Measurements from ENCODE around the gene RB1. TPM values are rescaled to one million over a fixed set of nuclear protein-coding genes. Genes with fewer than 3 reads are reported as not detected.

RB1 gene
- total and polyA plus RNA-seq, 2 experiments from 2014 or later, result 19.5 to 22.3 TPM

DNA sequence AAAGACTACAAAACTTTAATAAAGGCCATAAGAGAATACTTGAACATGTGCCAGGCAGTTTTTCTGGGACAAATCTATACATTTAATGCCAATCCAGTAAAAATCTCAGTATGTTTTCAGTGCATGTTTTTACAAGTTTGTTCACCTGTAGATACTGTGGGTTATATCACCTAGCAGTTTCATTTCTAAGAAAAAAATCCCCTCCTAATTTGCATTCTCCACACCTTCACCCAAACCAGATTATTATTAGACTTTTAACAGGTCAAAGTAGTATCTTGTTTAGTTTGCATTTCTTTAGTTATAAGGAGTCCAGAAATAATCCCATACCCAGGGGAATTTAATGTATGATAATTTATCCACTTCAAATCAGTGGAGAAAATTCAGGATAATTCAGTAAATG is 126.3 kb downstream of the RB1 start:
- Histone ChIP-seq H3F3A (replicated peaks; ENCODE audit: low read depth) (no peaks in the 10 kb centered on the region), H3K4me2 (no peak overlapping the region), H3K4me3 (no peak overlapping the region), H2AFZ (no peak overlapping the region), H3K9me2 (ENCODE audit: insufficient read depth) (no peaks in the 10 kb centered on the region), H3K4me1 (ENCODE audit: insufficient read depth) (no peaks in the 10 kb centered on the region), H3K27ac (ENCODE audit: low read depth) (no peak overlapping the region), H4K20me1 (replicated peaks; ENCODE audit: insufficient read depth) (no peaks in the 10 kb centered on the region), H3K79me2 (replicated peaks; ENCODE audit: insufficient read depth) (no peaks in the 10 kb centered on the region), H3K27me3 (ENCODE audit: insufficient read depth) (no peaks in the 10 kb centered on the region), H3K36me3 (ENCODE audit: insufficient read depth) (no peaks in the 10 kb centered on the region)
- no peak for DNase-seq (ENCODE audit: low spot score)
- TF ChIP-seq ZNF331 (CRISPR knock-in tag; IDR thresholded peaks at IDR 0.05; ENCODE audit: low read depth), result no peak
- TF ChIP-seq ZNF114 (CRISPR knock-in tag; IDR thresholded peaks at IDR 0.05), result no peak
- TF ChIP-seq JUNB (IDR thresholded peaks at IDR 0.05; ENCODE audit: unreplicated experiment), result no peak
- TF ChIP-seq EZH2phosphoT487 (IDR thresholded peaks at IDR 0.05; ENCODE audit: unreplicated experiment), result no peak
- no peak for TF ChIP-seq CREB1 (CRISPR knock-in tag; IDR thresholded peaks at IDR 0.05; ENCODE audit: low read depth)
- no peak overlapping the region for H3K4me3 Mint-ChIP-seq
- H3K4me1 Mint-ChIP-seq, result no peaks in the 10 kb centered on the region
- no peak overlapping the region for H3K27ac Mint-ChIP-seq
- H3K9me3 Mint-ChIP-seq, result no peaks in the 10 kb centered on the region; the same call in 2 of the 3 replicates
- no peaks in the 10 kb centered on the region for H3K27me3 Mint-ChIP-seq (ENCODE audit: insufficient read depth, low read depth, poor library complexity)
- H3K36me3 Mint-ChIP-seq (ENCODE audit: low read depth), result peaks cover 4% of the 10 kb centered on the region; the same call in 2 of the 3 replicates
- no peak for ATAC-seq

DNA sequence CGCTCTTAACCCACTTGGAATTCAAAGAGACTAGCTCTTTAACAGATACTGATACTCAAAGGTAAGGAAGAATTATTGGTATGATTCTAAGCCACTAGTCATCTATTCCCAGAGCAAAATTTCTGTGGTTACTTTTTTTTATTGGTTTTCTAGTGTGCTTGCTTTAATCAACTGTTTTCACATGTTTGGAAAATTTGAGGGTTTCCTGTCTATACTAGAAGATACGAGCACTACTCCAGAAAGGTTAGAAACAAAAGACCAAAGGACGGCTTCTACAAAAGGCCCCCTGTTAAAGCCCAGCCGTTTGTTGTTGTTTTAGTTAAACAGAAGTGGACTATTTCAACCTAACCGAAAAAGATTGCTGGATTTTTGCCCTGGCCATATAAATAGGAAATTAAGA is 127.9 kb downstream of the RB1 start:
- Histone ChIP-seq H3K4me2 (no peak overlapping the region), H3K9me2 (ENCODE audit: insufficient read depth) (no peaks in the 10 kb centered on the region)
- no peak overlapping the region for H3K27ac Mint-ChIP-seq
- TF ChIP-seq, protein P1, sequence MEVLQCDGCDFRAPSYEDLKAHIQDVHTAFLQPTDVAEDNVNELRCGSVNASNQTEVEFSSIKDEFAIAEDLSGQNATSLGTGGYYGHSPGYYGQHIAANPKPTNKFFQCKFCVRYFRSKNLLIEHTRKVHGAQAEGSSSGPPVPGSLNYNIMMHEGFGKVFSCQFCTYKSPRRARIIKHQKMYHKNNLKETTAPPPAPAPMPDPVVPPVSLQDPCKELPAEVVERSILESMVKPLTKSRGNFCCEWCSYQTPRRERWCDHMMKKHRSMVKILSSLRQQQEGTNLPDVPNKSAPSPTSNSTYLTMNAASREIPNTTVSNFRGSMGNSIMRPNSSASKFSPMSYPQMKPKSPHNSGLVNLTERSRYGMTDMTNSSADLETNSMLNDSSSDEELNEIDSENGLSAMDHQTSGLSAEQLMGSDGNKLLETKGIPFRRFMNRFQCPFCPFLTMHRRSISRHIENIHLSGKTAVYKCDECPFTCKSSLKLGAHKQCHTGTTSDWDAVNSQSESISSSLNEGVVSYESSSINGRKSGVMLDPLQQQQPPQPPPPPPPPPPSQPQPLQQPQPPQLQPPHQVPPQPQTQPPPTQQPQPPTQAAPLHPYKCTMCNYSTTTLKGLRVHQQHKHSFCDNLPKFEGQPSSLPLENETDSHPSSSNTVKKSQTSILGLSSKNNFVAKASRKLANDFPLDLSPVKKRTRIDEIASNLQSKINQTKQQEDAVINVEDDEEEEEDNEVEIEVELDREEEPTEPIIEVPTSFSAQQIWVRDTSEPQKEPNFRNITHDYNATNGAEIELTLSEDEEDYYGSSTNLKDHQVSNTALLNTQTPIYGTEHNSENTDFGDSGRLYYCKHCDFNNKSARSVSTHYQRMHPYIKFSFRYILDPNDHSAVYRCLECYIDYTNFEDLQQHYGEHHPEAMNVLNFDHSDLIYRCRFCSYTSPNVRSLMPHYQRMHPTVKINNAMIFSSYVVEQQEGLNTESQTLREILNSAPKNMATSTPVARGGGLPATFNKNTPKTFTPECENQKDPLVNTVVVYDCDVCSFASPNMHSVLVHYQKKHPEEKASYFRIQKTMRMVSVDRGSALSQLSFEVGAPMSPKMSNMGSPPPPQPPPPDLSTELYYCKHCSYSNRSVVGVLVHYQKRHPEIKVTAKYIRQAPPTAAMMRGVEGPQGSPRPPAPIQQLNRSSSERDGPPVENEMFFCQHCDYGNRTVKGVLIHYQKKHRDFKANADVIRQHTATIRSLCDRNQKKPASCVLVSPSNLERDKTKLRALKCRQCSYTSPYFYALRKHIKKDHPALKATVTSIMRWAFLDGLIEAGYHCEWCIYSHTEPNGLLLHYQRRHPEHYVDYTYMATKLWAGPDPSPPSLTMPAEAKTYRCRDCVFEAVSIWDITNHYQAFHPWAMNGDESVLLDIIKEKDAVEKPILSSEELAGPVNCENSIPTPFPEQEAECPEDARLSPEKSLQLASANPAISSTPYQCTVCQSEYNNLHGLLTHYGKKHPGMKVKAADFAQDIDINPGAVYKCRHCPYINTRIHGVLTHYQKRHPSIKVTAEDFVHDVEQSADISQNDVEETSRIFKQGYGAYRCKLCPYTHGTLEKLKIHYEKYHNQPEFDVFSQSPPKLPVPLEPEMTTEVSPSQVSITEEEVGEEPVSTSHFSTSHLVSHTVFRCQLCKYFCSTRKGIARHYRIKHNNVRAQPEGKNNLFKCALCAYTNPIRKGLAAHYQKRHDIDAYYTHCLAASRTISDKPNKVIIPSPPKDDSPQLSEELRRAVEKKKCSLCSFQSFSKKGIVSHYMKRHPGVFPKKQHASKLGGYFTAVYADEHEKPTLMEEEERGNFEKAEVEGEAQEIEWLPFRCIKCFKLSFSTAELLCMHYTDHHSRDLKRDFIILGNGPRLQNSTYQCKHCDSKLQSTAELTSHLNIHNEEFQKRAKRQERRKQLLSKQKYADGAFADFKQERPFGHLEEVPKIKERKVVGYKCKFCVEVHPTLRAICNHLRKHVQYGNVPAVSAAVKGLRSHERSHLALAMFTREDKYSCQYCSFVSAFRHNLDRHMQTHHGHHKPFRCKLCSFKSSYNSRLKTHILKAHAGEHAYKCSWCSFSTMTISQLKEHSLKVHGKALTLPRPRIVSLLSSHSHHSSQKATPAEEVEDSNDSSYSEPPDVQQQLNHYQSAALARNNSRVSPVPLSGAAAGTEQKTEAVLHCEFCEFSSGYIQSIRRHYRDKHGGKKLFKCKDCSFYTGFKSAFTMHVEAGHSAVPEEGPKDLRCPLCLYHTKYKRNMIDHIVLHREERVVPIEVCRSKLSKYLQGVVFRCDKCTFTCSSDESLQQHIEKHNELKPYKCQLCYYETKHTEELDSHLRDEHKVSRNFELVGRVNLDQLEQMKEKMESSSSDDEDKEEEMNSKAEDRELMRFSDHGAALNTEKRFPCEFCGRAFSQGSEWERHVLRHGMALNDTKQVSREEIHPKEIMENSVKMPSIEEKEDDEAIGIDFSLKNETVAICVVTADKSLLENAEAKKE (CRISPR knock-in tag; IDR thresholded peaks at IDR 0.05), result no peak
- TF ChIP-seq ZNF114 (CRISPR knock-in tag; IDR thresholded peaks at IDR 0.05) (no peak), JUNB (IDR thresholded peaks at IDR 0.05; ENCODE audit: unreplicated experiment) (no peak), ZNF331 (CRISPR knock-in tag; IDR thresholded peaks at IDR 0.05; ENCODE audit: low read depth) (no peak), STAT1 (IDR thresholded peaks at IDR 0.05; ENCODE audit: unreplicated experiment) (no peak), EZH2 (IDR thresholded peaks at IDR 0.05; ENCODE audit: low read depth, unreplicated experiment) (no peak), POLR2AphosphoS5 (IDR thresholded peaks at IDR 0.05; ENCODE audit: low read depth) (no peak)
- TF ChIP-seq, protein P2, sequence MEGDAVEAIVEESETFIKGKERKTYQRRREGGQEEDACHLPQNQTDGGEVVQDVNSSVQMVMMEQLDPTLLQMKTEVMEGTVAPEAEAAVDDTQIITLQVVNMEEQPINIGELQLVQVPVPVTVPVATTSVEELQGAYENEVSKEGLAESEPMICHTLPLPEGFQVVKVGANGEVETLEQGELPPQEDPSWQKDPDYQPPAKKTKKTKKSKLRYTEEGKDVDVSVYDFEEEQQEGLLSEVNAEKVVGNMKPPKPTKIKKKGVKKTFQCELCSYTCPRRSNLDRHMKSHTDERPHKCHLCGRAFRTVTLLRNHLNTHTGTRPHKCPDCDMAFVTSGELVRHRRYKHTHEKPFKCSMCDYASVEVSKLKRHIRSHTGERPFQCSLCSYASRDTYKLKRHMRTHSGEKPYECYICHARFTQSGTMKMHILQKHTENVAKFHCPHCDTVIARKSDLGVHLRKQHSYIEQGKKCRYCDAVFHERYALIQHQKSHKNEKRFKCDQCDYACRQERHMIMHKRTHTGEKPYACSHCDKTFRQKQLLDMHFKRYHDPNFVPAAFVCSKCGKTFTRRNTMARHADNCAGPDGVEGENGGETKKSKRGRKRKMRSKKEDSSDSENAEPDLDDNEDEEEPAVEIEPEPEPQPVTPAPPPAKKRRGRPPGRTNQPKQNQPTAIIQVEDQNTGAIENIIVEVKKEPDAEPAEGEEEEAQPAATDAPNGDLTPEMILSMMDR (conservative IDR thresholded peaks at IDR 0.05; ENCODE audit: low read depth in 2 of 2), result no peak
- TF ChIP-seq, protein P3, sequence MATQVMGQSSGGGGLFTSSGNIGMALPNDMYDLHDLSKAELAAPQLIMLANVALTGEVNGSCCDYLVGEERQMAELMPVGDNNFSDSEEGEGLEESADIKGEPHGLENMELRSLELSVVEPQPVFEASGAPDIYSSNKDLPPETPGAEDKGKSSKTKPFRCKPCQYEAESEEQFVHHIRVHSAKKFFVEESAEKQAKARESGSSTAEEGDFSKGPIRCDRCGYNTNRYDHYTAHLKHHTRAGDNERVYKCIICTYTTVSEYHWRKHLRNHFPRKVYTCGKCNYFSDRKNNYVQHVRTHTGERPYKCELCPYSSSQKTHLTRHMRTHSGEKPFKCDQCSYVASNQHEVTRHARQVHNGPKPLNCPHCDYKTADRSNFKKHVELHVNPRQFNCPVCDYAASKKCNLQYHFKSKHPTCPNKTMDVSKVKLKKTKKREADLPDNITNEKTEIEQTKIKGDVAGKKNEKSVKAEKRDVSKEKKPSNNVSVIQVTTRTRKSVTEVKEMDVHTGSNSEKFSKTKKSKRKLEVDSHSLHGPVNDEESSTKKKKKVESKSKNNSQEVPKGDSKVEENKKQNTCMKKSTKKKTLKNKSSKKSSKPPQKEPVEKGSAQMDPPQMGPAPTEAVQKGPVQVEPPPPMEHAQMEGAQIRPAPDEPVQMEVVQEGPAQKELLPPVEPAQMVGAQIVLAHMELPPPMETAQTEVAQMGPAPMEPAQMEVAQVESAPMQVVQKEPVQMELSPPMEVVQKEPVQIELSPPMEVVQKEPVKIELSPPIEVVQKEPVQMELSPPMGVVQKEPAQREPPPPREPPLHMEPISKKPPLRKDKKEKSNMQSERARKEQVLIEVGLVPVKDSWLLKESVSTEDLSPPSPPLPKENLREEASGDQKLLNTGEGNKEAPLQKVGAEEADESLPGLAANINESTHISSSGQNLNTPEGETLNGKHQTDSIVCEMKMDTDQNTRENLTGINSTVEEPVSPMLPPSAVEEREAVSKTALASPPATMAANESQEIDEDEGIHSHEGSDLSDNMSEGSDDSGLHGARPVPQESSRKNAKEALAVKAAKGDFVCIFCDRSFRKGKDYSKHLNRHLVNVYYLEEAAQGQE (IDR thresholded peaks at IDR 0.05; ENCODE audit: unreplicated experiment), result no peak

More for the DNA sequence above, 127.9 kb downstream of the RB1 start:
- no peaks in the 10 kb centered on the region for H3K27me3 ChIP-seq (ENCODE audit: insufficient read depth)
- no peaks in the 10 kb centered on the region for H3K27me3 Mint-ChIP-seq (ENCODE audit: insufficient read depth, low read depth, poor library complexity)
- H3K4me1 Mint-ChIP-seq, result no peaks in the 10 kb centered on the region
- DNase-seq (ENCODE audit: low spot score), result no peak
- H3K79me2 ChIP-seq (replicated peaks; ENCODE audit: insufficient read depth), result no peaks in the 10 kb centered on the region
- H3K4me3 ChIP-seq, result no peak overlapping the region
- H3K27ac ChIP-seq (ENCODE audit: low read depth), result no peak overlapping the region
- no peak overlapping the region for H3K4me3 Mint-ChIP-seq
- H4K20me1 ChIP-seq (replicated peaks; ENCODE audit: insufficient read depth), result no peaks in the 10 kb centered on the region
- no peaks in the 10 kb centered on the region for H3K4me1 ChIP-seq (ENCODE audit: insufficient read depth)
- no peak overlapping the region for H2AFZ ChIP-seq
- no peaks in the 10 kb centered on the region for H3K36me3 ChIP-seq (ENCODE audit: insufficient read depth)
- no peak for ATAC-seq
- H3K9me3 Mint-ChIP-seq, result no peaks in the 10 kb centered on the region; the same call in 2 of the 3 replicates
- H3K36me3 Mint-ChIP-seq (ENCODE audit: low read depth), result peaks cover 4% of the 10 kb centered on the region; the same call in 2 of the 3 replicates
- no peaks in the 10 kb centered on the region for H3F3A ChIP-seq (replicated peaks; ENCODE audit: low read depth)

All from GM23338 (cell line).